ENCODE data around the gene LOXHD1.

DNA sequence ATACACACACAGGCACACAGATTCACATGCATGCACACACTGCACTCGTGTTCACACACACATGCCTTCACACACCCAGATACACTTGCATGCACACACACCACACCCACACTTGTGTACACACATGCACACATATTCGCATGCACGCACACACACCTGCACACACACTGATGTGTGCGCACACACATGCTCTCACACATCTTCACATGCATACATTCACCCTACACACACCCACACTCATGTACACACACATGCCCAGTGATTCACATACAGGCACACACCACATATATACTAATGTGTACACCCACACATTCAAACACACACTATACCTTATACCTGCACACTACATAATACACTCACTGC is 181.6 kb downstream of the LOXHD1 start:
- TF ChIP-seq POLR2A (IDR thresholded peaks at IDR 0.05): no peak
- no peak for TF ChIP-seq CTCF (IDR thresholded peaks at IDR 0.05)
- TF ChIP-seq POLR2AphosphoS5 (IDR thresholded peaks at IDR 0.05): no peak
